Activated T-cell treated with anti-CD3 and anti-CD28 coated beads, Interleukin-2, amount 50 U/mL, for 1 hour (primary cell): ENCODE data around the gene TRMT112.

Experiments
- DNase-seq: peaks from one replicate; pipeline ENCODE4 v3.0.0-alpha.2; 2020

Gene TRMT112

GRCh38 chr11:64268025-64268892, 49.1 kb downstream of the TRMT112 start:
- no peak for DNase-seq

GRCh38 chr11:64267207-64267945, 50.0 kb downstream of the TRMT112 start:
- no peak for DNase-seq
